Lower leg skin (tissue), 4 donors: ENCODE data around the gene RNF152. TPM values are rescaled to one million over a fixed set of nuclear protein-coding genes. Genes with fewer than 3 reads are reported as not detected.

Source experiments
- DNase-seq, 2 donors: peaks; one replicate each; pipeline ENCODE4 v3.0.0-alpha.2; 2019; ENCODE audit warnings: low spot score in 2 of 2
- H3K4me3 ChIP-seq: fragments of 200-600 bp; sonication (generic); 2 replicates; pipeline ENCODE4 v1.5.1; 2017; ENCODE audit warnings: mild to moderate bottlenecking, low read depth; ENCODE audit not compliant: poor library complexity, severe bottlenecking
- POLR2A ChIP-seq, 2 donors: fragments of 450-650 bp; IDR thresholded peaks; one replicate each; pipeline ENCODE4 v1.6.1; 2016 to 2017; ENCODE audit warnings: antibody characterized with exemption in 2 of 2, mild to moderate bottlenecking in 1 of 2, moderate library complexity in 1 of 2
- WGBS, 2 donors: methylation state at CpG; one replicate each; pipeline ENCODE4 v1.1.5; 2018; 5-methylcytosine and 5-hydroxymethylcytosine counted together
- intact Hi-C: fragments of 100-400 bp; cut with DNase I; formaldehyde crosslinking; loops from one replicate; pipeline ENCODE4 v1.15.0; 2023; ENCODE audit warnings: low total_unique reads
- total RNA-seq, 4 donors: library from RNA; depleted of rRNA; stranded (reverse); fragments of >200 nt; gene quantifications; one replicate each; pipeline ENCODE4 v1.1.0, GENCODE V29; 2016
- TF ChIP-seq, protein P1 (sequence below), 3 donors: fragments of 450-650 bp; IDR thresholded peaks; one replicate each; pipeline ENCODE4 v1.5.1; 2016; ENCODE audit warnings: antibody characterized with exemption in 3 of 3, mild to moderate bottlenecking in 3 of 3, moderate library complexity in 2 of 3

RNF152 gene
- total RNA-seq, 4 donors from 2014 or later, result 37.1 to 112 (median 82.5) TPM

DNA sequence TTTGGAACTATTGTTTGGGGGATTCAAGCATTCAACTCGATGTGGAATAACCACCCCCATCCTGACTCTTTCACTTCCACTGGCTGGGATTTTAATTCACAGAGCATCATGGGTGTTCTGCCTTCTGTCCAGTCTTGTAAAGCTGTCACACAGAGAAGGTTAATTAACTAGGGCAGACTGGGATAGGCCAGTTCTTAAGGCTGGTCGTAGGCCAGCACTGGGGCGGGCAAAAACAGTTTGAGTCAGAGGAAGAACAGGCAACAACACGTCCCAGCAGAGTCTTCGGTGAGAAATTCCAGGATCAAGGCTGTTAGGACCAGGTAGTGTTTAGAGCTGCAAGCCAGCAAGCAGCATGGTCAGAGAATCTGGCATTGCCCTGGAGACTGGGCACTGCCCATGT, 4.0 kb upstream of the RNF152 start:
- intact Hi-C loops, result no loop called here
- no peak overlapping the region for H3K4me3 ChIP-seq
- no peak for TF ChIP-seq POLR2A (IDR thresholded peaks at IDR 0.05)
- TF ChIP-seq, protein P1, sequence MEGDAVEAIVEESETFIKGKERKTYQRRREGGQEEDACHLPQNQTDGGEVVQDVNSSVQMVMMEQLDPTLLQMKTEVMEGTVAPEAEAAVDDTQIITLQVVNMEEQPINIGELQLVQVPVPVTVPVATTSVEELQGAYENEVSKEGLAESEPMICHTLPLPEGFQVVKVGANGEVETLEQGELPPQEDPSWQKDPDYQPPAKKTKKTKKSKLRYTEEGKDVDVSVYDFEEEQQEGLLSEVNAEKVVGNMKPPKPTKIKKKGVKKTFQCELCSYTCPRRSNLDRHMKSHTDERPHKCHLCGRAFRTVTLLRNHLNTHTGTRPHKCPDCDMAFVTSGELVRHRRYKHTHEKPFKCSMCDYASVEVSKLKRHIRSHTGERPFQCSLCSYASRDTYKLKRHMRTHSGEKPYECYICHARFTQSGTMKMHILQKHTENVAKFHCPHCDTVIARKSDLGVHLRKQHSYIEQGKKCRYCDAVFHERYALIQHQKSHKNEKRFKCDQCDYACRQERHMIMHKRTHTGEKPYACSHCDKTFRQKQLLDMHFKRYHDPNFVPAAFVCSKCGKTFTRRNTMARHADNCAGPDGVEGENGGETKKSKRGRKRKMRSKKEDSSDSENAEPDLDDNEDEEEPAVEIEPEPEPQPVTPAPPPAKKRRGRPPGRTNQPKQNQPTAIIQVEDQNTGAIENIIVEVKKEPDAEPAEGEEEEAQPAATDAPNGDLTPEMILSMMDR (IDR thresholded peaks at IDR 0.05), result no peak
- DNase-seq, result peak; percentile 72 to 87
- 16 to 21% methylated on average over 5 of the region's 5 CpGs for WGBS, 2 donors

DNA sequence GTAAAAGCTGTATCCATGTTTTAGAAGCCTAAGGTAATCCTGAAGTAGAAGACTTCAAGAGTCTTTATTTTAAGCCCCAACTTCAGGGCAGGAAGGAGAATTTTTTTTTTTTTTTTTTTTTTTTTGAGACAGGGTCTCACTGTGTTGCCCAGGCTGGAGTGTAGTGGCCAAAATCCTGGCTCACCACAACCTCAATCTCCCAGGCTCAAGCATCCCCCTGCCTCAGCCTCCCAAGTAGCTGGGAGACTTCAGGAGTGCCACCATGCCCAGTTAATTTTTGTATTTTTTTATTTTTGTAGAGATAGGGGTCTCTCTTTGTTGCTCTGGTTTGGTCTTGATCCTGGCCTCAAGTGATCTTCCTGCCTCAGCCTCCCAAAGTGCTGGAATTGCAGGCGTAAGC, 3.3 kb upstream of the RNF152 start:
- WGBS, 2 donors, result 91 to 94% methylated on average over 1 of the region's 1 CpG
- H3K4me3 ChIP-seq, result no peak overlapping the region
- no peak for DNase-seq
- intact Hi-C loops, result no loop called here
- TF ChIP-seq, protein P1 (IDR thresholded peaks at IDR 0.05), result no peak
- no peak for TF ChIP-seq POLR2A (IDR thresholded peaks at IDR 0.05)

DNA sequence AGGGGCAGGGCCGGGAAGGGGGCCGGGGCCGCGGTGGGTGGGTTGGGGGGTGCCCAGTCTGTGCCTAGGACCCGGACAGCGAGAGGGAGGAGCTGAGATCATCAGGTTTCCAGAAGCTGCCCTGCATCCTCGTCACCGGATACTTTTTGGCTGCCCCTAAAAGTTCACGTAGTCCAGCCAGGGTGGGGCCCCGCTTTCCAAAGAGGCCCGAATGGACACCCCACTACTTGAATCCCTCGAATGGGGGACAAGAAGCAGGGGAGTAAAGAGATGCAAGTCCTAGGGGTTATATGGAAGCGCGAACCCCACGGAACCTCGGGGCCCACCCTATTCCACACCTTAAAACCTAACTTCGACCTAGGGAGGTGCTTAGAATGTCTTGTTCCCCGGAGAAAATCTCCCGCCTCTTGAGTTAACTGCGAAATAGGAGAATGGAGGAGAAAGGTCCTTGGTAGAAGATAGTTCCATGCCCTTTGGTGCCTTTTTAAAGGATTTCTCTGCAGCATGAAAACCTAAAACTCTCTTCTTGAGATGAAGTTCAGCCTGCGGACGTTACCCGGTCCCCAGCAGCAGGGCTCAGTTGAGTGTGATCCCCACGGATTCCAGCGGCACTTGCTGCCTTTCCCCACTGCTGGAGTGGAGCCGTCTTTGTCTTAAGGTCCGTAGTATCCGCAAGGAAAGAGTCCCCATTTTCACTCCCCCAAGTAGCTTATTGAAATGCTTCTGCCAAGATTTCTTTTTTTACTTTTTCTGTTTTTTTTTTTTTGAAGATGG, 2.1 kb upstream of the RNF152 start:
- 24 to 33% methylated on average over 23 to 26 of the region's 28 CpGs for WGBS, 2 donors
- peak overlapping the region; percentile 36 for H3K4me3 ChIP-seq
- no peak for DNase-seq
- intact Hi-C loops, result no loop called here
- TF ChIP-seq, protein P1 (IDR thresholded peaks at IDR 0.05), result no peak
- no peak for TF ChIP-seq POLR2A (IDR thresholded peaks at IDR 0.05)

DNA sequence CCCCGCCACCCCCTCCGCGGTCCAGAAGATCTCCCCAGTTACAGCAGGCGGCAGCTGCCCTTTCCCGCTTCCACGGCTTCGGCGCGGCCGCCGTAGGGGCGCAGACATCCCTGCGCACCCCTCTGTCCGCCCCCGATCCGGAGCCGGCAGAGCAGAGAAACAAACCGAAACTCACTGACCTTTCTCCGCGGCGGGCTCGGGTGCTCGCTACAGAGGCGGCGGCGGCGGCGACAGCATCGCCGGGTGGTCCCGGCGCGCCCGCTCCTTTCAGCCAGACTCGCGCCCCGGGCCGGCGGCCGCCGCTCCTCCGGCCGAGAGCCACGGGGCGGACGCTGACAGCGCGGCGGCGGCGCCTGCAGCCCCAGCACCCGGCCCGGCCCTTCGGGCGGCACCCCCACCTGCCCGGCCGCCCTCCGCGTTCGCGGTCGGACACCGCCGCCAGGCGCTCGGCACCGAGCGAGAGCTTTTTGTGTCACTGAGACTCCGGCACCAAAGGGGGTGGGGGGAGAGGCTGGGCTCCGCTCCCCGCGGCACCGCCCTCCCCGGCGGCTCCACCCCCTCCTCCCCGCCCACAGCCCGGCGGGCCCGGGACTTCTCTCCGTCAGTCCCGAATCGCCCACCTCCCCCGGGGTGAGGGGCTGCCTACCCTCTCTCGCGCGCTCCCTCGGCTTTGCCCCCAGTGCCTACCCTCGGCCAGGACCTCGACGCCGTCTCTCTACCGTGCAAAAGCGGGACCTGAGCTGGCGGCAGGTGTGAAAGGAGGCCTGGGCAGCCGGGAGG, 1.4 kb upstream of the RNF152 start:
- peak; percentile 76 to 97 for DNase-seq
- H3K4me3 ChIP-seq, result peak overlapping the region; percentile 94
- TF ChIP-seq, protein P1 (IDR thresholded peaks at IDR 0.05), result no peak
- TF ChIP-seq POLR2A (IDR thresholded peaks at IDR 0.05), result no peak
- WGBS, 2 donors, result 0% methylated on average over 6 to 14 of the region's 95 CpGs
- intact Hi-C loops, result no loop called here

DNA sequence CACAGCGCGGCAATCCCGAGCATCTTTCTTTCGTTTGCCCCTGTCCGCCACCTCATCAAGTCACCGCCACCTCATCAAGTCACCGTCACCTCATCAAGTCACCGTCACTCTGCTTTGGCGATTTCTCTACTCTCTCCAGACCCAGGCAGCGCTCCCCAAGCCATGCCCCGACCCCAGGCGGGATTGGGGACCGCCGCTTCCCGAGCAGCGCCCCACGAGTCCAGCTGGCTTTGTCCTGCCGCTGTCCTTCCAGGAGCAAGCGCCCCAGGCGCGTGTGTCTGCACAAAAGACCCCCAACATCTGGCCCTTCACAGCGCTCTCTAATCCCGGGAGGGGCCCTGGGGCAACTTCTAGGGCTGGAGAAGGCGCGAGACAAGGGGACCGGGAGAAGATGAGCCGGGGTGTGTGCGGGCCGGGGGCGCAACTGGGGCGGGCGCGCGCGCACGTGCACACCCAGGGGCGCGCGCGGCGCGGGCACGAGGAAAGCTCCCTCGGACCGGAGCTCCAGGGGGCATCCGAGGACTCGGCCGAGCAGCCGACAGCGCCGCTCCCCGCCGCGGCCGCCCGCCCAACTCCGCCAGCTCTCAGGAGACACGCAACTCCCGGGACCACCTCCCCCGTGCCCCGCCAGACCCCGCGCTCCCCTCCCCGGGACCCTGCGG, 633 bp upstream of the RNF152 start:
- WGBS, 2 donors, result 0 to 1% methylated on average over 33 to 57 of the region's 65 CpGs
- TF ChIP-seq, protein P1 (IDR thresholded peaks at IDR 0.05), result no peak
- no peak for TF ChIP-seq POLR2A (IDR thresholded peaks at IDR 0.05)
- DNase-seq, result peak in 1 of 2 donors; percentile 88

More for the DNA sequence above, 633 bp upstream of the RNF152 start:
- peak overlapping the region; percentile 94 for H3K4me3 ChIP-seq
- intact Hi-C loops, result no loop called here
